Endothelial cell of hepatic sinusoid (primary cell): ENCODE results near the gene MVB12B.

Source experiments
- in situ Hi-C: cut with HindIII; loops from 2 replicates; pipeline ENCODE4 v1.10.0; 2017; ENCODE audit warnings: low sequenced_read_pairs

The MVB12B gene

DNA sequence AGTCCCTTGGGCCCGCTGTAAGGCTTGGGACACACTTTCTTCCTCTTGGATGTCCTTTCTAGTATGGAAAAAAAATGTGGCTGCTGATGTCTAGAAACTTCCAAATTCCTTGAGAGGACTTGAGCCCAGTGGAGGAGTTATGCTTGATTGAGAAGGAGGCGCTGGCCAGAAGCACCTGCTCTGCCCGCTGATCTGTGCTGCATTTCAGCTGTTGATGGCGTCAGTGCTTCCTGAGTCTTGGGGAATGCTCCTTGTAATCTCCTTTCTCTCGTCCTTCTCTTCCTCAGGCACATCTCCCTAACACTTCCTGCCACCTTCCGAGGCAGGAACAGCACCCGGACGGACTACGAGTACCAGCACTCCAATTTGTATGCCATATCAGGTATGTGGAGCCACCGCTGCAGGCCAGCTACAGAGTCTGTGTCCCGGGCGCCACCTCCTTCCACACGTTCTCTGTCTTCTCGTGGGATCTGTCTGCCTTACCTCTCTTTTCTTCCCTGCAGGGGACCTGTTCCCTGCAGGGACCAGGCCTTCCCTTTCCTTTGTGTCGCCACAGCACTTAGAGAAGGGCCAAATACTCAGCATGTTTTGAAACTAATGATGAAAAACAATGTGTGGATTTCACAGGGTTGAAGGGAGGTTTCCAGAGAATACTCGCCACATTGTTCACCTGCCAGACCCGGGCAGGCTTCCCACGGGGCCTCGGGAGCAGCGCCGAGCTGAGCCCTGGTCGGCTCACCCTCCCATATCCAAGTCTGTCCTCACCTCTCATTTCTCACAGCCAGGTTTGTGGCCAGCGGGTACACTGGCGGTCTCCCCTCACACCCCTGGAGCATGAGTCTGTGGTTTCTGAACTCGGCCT, 95.2 kb downstream of the MVB12B start:
- in situ Hi-C loops: no loop called here

DNA sequence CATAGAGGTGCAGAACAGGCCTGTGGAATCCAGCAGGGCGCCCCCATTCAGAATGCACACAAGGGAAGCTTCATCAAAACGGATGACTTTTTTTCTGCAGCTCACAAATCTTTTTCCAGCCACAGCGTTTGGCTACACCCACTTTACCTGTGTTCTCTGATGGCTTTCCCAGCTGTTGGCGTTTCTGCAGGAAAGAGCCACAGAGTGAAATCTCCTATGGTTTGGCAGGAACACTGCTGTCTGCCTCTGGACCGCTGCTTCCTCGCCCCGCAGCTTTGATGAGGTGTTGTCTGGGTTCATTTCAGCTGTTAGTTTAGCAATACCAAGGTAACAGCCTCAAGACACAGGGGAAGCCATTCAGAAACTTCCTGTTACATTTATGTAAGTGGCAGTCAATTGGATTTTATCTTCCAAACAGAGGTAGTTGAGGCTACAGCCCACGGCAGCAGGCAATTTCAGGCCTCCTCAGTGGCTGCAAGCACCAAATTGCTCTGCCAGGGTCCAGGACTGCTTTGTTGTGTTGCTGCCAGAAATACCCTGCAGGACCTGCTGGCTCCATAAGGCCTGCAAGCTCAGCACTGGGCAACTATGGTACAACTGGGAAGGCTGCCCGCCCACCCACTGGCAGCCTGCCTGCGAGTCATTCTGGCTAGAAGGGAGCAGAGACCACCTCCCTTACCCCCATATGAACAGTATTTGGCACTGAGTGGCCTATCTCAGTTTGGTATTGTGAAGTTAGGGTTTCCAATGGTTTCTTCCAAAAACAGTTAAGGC, 96.7 kb downstream of the MVB12B start:
- in situ Hi-C loops: no loop called here

- in situ Hi-C loops: no loop called here
Measured at GRCh38 chr9:126423916-126424185, 97.2 kb downstream of the MVB12B start.

DNA sequence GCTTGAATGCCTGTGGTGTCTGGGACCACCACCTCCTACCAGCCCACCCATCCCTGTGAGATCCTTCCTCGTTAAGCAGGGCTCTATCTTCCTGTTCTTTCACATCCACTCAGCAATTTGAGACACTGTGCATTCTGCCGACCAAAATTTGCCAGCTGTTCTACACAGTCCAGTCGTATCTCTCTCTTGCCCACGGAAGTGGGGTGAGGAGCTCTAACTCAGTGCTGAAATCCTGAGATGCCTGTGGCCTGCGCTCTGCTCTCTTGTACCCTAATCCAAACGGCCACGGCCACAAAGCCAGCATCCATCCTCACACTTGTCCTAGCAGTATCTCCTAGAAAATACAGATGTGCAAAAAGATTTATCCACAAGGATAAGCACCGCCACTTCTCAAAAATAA, 97.9 kb downstream of the MVB12B start:
- in situ Hi-C loops: no loop called here

DNA sequence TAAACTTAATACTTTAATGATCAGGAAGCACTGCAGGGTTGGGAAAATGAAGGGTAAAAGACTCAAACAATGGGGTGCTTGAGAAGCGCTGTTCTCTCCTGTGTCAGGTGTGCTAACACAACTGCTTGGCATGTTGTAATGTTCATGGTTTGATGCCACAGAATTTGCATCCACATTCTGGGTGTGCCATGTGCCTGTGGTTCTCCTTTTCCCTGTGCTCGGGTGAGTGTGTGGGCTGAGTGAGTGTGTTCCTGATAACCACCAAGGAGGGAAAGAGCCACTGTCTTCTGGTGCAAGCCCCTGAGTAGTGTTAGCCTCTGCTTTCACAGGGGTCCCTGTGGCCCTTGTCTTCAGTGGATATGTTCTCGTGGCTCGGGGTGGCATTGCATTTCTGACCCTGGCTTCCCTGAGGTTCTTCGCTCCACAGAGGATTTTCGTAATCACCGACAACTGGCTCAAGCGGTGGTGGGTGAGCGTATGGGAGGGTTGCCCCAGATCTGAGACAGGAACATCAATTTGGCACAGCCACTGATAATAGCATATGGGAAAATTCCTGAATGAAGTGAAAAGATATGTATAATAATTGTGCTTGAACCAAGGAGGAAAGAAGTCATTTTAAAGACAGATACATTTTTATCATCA, 102.0 kb downstream of the MVB12B start:
- in situ Hi-C loops: no loop called here

GRCh38 chr9:126429190-126429589, 102.6 kb downstream of the MVB12B start:
- in situ Hi-C loops: no loop called here

DNA sequence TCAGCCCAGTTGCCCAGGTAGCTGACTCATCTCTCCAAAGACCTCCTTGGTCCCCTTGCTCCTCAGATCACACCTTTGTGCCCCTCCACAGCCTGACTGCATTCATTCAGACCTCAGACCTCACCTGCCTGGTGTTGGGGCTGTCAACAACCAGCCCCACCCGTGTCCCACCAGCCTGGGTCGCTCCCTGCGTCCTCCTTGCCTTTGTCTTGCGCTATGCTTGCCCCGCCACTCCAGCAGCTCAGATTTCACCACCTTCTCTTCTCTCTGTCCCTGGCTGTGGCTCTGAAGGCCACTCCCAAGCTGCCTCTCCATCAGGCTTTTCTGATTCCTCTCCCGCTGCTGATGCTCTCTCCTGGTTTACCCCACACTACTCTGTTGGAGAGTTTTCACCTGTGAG, 103.5 kb downstream of the MVB12B start:
- in situ Hi-C loops: no loop called here

- in situ Hi-C loops: no loop called here
Measured at GRCh38 chr9:126431077-126431742, 104.6 kb downstream of the MVB12B start.

DNA sequence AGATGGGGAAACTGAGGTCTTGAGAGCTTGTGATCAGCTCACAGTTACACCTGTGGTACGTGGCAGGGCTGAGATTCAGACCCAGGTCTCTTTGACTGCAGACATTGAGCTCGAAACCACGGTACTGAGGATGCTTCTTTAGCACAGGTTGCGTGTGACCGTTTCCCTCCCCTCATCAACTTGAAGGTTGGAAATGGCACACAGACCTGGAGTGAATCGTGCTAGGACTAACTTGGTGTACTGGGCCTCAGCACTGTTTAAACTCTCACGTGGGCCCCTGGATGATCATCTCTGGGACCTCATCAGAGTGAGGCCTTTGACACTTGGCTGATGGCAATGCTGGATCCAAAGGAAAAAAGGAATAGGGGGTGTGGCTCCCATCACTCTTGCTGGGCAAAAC, 106.0 kb downstream of the MVB12B start:
- in situ Hi-C loops: no loop called here

- in situ Hi-C loops: no loop called here
Measured at GRCh38 chr9:126435105-126435504, 108.5 kb downstream of the MVB12B start.

GRCh38 chr9:126435626-126436025, 109.0 kb downstream of the MVB12B start:
- in situ Hi-C loops: no loop called here

DNA sequence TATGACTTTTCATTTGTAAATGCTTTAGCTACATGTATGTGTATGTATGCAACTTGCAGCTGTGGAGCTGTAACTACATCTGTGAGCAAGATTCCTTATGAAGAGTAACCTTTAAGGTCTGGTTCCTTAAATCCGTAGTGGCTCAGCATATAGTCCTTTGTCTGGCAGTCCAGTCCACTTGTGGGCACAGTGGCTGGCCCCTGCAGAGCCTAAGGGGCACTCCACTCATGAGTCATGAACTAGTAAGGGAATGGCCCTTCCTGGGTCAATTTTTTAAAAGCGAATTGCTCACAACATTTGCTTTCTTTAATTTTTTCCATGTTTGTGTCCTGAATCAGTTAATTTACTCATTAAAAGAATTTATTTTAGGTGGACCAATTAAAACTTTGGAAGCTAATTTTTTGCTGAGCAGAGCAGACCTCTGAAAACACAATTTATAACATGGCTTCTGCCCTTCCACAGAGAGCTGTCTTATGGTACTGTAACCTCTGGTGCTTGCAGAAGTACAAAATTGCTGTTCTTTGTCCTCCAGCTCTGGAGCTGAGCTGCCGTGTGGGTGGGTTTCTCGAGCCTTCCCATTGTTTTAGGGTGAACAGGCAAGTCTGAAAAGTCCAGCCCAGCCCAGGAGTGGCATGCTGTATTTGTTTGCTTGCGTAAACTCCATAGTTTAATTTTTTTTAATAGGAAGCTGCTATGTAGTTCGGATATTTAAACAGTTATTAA, 110.1 kb downstream of the MVB12B start:
- in situ Hi-C loops: no loop called here

DNA sequence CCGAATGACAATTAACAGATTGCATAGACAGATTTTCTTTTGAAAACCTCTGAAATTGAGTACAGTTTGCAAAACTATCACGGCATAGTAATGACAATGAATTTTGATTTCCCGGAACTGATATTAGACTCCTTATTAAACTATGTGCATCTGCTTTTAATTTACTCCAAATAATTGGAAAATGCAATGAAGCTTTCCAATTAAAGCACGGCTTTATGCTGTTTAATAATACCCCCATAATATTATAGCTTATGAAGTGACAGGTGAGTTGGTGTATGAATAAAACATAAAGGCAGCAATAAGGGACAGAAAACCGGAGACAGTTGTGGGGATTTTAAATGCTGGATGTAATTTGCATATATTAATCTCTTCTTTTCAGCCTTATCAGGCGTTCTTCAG, 110.6 kb downstream of the MVB12B start:
- in situ Hi-C loops: no loop called here

- in situ Hi-C loops: no loop called here
Measured at GRCh38 chr9:126437701-126438100, 111.1 kb downstream of the MVB12B start.

GRCh38 chr9:126438741-126439401, 112.2 kb downstream of the MVB12B start:
- in situ Hi-C loops: no loop called here

- in situ Hi-C loops: no loop called here
Measured at GRCh38 chr9:126439402-126439765, 112.8 kb downstream of the MVB12B start.

GRCh38 chr9:126439883-126440653, 113.4 kb downstream of the MVB12B start:
- in situ Hi-C loops: no loop called here

GRCh38 chr9:126440940-126441339, 114.3 kb downstream of the MVB12B start:
- in situ Hi-C loops: no loop called here

DNA sequence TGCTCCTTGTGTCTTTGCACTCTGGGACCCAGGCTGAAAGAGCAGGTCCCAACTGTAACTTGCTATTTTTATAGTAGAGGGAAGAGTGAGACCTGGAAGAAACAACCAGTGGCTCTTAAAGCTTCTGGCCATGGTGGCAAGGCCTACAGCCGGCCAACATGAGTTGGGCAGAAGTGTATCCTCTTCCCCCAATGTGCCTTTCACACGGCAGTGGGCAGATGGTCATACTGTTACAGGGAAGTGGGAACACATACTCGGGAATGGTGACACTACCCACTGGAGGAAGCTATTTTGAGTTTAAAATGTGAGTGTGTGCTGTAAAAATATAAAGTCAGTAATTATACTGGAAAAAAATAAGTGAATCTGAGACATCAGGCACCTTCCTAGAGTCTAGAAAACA, 116.0 kb downstream of the MVB12B start:
- in situ Hi-C loops: no loop called here

DNA sequence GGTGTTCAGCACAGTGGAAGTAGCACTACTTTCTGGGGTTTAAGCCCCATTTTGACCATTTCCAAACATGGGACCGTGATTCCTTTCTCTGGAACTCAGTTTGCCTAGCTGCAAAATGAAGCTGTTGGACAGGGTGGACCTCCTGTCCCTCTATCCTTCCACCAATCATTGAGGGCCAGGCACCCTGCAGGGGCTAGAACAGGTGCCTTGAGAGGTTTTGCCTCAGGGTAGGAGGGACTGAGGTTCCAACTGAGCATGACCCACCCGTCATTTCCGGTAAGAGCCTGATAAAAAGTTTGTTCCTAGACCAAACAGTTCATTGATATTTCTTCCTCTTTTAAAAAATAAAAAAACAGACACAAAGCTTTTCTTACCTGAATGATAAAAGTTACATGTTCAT, 116.5 kb downstream of the MVB12B start:
- in situ Hi-C loops: no loop called here
